Stimulated activated CD4-positive, alpha-beta T cell treated with anti-CD3 and anti-CD28 coated beads, Interleukin-15, amount 100 ng/mL, for 1 hour (primary cell): ENCODE results near the gene HOXB4.

Source experiments
- DNase-seq, 2 donors: peaks; one replicate each; pipeline ENCODE4 v3.0.0-alpha.2; 2020; ENCODE audit warnings: low read depth in 1 of 2, low spot score in 1 of 2

HOXB4 gene

GRCh38 chr17:48549914-48550501, 28.1 kb downstream of the HOXB4 start:
- no peak for DNase-seq

GRCh38 chr17:48549281-48549630, 28.9 kb downstream of the HOXB4 start:
- DNase-seq: no peak

GRCh38 chr17:48548523-48549280, 29.4 kb downstream of the HOXB4 start:
- no peak for DNase-seq

GRCh38 chr17:48547808-48548522, 30.2 kb downstream of the HOXB4 start:
- DNase-seq: no peak

GRCh38 chr17:48546924-48547807, 31.0 kb downstream of the HOXB4 start:
- DNase-seq: no peak

- no peak for DNase-seq
Observed at GRCh38 chr17:48546137-48546923, 31.8 kb downstream of the HOXB4 start.

- no peak for DNase-seq
Observed at GRCh38 chr17:48545539-48545938, 32.6 kb downstream of the HOXB4 start.

- no peak for DNase-seq
Observed at GRCh38 chr17:48545022-48545375, 33.2 kb downstream of the HOXB4 start, which contains the start of gene HOXB2. Gene HOXB2, minus strand, starts transcription at chr17:48545109. Its CDS starts 198 bp downstream, at chr17:48544911.

GRCh38 chr17:48544349-48545021, 33.7 kb downstream of the HOXB4 start:
- no peak for DNase-seq

GRCh38 chr17:48543854-48544348, 34.2 kb downstream of the HOXB4 start:
- peak; percentile 9 to 36 for DNase-seq

GRCh38 chr17:48543107-48543853, 34.9 kb downstream of the HOXB4 start:
- peak; percentile 29 to 42 for DNase-seq

GRCh38 chr17:48542698-48543106, 35.4 kb downstream of the HOXB4 start:
- DNase-seq: no peak

GRCh38 chr17:48542114-48542656, 36.0 kb downstream of the HOXB4 start:
- DNase-seq: no peak

- peak; percentile 23 to 28 for DNase-seq
Observed at GRCh38 chr17:48541577-48542113, 36.5 kb downstream of the HOXB4 start.

- DNase-seq: no peak
Observed at GRCh38 chr17:48541036-48541576, 37.0 kb downstream of the HOXB4 start.

- no peak for DNase-seq
Observed at GRCh38 chr17:48540213-48540612, 37.9 kb downstream of the HOXB4 start.

- no peak for DNase-seq
Observed at GRCh38 chr17:48539177-48539576, 39.0 kb downstream of the HOXB4 start.

- no peak for DNase-seq
Observed at GRCh38 chr17:48537316-48537715, 40.8 kb downstream of the HOXB4 start.
